IPS-NIHi11 (cell line): Measurements from ENCODE around the gene LIMCH1.

ENCODE experiments used
- DNase-seq: peaks from one replicate; pipeline ENCODE4 v3.0.0; 2012; ENCODE audit warnings: mixed read lengths, low spot score

LIMCH1 gene

DNA sequence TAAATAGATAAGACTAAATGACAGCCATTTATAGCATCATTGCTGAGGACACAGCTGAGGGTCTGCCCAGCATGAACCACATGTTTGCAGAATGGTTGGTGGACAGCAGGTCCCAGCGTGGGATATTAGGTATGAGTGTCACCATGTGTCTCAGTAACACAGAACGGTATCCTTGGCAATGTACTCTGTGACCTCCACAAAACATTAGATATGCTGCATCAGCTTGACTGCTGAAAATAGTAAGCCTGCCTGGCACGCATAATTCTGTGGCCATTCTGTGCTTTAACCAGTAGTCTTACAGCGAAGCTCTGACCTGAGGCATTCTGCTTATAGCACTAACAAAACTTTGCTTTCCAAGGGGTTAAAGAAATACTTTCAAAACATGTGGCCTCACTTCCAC is 32.0 kb downstream of the LIMCH1 start:
- DNase-seq = no peak

DNA sequence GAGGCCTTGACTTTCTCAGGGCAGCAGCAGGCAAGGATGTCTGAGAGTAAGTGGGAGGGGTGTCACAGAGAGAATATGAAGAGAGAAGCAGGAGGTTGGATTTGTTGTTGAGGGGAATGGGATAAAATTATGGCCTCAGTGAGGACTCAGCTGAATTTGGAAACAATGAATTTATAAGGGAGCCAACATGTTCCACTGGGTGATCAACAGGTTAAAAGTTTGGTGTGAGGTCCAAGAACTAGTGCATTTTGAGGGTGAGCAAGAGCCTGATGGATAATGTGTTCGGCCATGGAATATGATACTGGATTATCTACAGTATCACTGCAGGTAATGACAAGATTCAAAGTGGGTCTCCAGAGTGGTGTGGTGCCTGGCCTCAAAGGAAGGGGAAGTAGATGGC is 33.5 kb downstream of the LIMCH1 start:
- no peak for DNase-seq

DNA sequence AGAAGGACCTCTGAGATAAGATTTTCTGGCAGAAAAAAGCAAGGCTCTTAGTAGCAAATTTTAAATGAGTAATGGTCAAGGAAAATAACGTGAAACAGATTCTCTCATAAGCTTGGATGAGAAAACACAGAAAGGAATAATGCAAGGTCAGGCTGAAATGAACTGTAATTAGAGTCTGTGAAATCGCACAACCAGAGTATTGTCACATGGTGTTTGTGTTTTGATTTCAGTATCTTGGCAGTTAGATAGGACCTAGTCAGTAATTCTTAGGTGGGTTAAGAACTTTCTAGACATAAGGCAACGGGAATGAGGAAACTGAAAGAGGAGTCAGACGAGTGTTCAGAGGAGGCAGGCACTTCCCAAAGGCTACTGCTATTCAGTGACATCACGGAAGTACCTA is 34.6 kb downstream of the LIMCH1 start:
- no peak for DNase-seq

DNA sequence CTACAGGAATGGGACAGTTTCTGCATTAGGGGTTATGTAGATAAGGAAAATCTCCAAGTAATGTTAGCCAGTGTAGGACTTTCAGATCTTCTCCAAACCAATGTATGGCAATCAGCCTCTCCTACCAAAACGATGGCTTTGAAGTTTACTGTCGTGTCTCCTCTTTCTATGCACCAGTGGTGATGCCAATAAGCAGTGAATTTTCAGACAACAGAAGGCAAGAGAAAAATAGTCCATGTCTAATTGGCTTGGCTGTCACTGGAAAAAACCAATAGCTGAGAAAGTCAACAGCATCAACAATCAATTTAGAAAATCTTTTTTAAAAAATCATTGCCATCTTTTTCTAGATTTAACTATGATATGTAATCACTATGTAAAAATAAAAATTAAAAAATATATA is 35.0 kb downstream of the LIMCH1 start:
- DNase-seq = no peak

DNA sequence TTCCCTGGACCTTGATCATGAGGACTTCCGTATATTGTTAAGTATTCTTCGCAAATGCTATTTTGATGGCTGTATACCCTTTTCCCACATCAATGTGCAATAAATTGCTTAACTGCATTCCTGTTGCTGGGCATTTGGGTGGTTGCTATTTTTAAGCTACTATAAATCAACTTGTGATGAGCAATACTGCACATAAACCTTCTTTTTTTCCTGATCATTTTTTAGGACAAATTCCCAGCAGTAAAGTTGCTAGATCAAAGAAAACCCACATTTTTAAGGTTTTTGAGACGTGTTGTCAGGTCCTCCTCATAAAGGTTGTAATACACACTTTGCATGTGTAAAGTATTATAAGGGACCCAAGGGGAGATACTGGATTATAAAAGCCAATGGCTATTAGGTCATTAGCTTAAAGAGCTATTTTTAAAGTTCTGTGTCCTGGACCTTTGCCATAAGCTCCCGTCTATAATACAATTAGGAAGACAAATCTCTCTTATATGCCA is 35.6 kb downstream of the LIMCH1 start:
- DNase-seq = no peak

DNA sequence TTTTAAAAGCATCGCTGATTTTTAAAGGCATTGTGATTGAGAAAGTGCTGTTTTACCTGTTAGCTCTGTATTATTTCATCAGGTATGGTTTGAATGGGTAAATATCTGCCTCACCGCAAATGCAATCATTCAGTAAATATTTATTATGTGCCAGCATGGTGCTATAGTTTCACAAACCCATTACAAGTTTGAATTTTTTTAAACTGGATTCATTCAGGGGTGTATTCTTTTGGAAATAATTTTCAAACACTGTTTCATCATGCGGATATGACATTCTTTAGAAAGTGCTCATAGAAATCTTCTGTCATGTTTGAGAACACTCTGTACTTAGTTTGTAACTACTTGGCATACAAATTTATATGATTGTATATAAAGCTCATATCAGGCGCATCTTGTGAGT is 37.2 kb downstream of the LIMCH1 start:
- DNase-seq = no peak

DNA sequence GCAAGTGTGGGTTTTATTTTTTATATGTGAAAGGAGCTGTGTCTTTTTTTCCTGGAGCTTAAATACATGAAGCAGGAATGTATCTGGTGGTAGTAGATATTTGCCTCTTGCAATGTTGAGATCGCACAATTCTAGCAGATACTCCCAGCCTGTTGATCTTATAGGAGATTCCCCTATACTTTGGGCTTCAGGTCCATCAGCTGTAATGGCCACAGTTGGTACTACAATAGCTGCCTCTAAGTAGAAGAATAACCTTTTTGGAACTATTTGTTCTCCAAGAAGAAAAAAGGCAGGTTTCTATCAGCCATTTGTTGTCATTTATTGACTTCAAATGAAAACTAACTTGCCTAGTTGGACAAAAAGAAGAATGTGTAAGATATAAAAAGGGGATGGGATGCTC is 37.7 kb downstream of the LIMCH1 start:
- DNase-seq = no peak

DNA sequence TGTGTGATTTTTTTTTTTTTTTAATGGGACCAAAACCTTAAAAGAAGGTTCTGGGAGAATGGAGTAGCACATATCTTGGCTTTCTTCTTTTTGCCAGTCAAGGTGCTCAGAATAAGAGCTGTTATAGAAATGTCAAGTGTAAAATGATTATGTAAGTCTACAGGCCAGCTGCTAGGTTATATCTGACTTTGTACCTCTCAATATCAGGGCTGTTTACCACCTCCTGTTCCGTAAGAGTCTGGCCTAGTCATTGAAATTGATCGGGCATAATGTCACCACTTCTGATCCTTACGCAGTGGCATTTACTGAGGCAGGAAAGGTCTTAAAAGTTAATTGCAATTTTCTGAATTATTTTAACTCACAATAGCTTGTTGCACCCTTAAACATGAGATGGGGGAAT is 41.1 kb downstream of the LIMCH1 start:
- DNase-seq = no peak

DNA sequence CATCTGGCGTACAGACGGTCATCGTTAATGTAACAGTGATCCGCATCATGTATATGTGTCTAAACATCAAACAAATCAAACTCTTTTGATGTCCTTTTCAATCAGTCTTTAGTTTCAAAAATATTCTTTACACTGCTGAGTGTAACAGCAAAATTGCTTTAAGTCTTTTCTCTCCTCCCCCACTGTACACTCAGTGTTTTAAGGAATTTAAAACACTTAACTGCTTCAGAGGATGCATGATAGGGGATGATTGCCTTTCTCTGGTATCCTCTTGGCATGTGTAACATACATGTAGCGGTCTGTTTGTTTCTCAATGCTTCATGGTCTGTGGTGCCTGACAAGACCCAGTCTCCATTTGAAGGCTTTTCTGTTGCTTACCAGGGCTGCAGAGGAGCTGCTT is 41.6 kb downstream of the LIMCH1 start:
- DNase-seq = no peak

DNA sequence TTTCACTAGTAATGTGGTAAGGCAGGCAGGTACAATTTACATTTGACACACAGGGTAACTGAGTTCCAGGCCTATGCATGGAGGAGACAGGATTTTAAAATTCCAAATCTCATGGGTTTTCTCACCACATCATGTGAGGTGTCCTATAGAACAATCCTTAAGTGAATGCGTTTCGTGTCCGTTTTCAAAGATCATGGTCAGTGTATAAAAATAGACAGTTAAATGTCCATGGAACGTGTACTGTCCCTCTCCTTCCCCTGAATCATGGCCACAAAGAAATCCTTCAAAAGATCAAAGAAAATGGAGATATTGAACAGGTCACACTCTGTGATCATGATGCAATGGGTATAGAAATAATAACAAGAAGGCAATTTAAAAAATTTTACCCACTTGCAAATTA is 42.0 kb downstream of the LIMCH1 start:
- no peak for DNase-seq

DNA sequence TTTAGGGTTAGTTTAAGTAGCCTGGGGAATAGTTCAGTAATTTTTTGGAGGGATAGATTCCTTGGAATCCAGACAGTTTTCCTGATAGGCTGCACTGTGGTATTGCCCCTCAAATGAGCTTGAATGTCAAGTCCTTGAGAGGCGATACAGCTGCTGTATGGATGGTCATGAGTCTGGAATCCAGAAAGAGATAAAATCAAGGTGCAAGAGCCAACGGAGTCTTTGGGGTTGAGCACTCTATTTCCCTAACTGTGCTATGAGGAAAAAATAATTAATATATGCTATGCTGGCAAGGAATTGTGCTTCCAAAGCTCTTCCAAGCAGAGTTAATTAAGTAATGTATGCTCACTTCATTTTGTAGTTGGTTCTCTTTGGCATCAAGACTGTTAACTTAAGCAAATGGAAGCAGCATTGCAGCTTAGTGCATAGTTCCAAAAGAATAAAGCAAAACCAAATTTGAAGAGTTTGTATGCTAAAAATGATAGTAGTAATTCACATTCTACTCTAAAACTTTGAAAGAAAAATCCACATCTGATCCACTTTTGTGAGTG is 48.8 kb downstream of the LIMCH1 start:
- no peak for DNase-seq

DNA sequence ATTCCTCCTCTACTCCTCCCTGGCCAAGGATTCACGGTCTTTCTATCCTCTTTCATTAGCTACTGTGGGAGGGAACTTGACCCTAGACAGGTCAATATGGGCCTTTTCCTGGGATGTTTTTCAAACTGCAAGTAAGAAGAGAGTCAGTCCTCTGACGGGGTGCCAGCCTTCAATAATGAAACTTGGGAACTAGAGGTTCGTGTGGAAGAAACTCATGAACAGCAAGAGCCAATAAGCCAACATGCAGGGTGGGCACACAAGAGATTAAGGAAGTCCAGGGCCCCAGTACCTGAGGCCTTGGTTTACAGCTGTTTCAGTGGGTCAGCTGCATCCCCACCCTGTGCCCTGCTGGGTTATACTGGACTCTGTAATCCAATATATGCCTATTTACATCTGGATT is 49.3 kb downstream of the LIMCH1 start:
- DNase-seq = no peak

DNA sequence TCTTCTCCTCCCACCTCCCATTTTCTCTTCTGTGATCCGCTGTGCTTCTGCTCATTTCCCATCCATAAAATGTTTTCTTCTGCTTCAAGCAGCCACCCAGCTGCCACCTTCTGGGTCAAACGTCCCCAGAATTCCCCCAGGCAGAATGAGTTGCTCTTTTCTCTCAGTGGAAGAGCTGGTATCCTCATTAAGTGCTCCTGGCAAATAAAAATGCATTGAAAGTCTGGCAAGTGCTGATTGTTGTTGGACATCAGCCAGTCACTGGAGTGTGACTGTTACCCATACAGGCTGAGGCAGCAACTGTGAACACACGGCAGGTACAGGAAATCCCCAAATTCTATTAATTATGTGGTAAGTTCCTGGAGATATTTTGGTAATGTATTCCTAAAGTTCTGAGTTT is 52.6 kb downstream of the LIMCH1 start:
- DNase-seq = peak; percentile 28

DNA sequence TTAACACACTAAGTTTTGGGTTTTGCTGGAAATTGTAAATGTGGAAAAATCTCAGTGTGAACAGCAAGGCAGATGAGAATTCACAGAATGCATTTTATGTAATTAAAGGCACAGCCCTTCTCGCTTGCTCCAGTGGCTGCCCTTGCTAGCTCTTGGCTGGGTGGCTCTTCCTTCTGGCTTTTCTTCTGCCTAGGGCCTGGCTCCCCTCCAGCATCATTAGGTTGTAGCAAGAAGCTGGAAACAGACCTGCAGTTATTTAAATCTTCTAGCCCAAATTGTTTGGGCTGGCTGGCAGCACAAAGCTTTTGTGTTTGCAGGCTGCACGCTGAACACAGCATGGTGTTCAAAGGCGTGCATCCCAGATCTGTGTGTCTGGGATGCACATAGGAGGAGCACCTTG is 56.5 kb downstream of the LIMCH1 start:
- DNase-seq = no peak

DNA sequence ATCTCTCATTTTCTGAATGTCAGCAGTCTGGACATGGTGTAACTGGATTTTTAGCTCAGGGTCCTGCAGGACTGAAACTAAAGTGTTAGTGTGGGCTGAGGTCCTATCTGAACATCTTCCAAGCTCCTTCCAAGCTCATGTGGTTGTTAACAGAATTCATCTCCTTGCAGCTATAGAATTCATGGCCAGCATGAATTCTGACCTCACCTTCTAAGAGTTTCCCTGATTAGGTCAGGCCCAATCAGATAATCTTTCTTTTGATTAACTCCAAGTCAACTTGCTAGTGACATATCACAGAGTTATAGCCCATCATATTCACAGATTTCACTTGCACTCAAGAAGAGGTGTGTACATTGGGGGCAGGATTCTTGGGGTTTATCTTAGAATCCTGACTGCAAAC is 59.5 kb downstream of the LIMCH1 start:
- DNase-seq = no peak

DNA sequence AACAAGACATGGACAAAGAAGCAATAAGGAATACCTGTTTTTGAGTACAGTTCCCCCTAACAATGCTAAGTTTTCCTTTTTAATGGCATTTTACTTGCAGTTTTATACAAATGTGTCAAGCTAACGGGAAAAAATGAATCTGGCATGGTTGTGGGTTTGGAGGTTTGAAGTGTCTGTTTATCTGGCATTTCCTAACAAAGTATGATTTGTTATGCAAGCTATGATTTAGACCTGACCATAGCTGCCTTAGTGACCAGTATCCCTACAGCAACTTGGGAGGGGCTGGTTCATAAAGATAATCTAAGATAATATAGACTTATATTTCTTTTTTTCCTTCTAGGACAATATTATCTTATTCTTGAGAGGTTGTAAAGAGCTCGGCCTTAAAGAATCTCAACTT is 60.6 kb downstream of the LIMCH1 start:
- DNase-seq = no peak

DNA sequence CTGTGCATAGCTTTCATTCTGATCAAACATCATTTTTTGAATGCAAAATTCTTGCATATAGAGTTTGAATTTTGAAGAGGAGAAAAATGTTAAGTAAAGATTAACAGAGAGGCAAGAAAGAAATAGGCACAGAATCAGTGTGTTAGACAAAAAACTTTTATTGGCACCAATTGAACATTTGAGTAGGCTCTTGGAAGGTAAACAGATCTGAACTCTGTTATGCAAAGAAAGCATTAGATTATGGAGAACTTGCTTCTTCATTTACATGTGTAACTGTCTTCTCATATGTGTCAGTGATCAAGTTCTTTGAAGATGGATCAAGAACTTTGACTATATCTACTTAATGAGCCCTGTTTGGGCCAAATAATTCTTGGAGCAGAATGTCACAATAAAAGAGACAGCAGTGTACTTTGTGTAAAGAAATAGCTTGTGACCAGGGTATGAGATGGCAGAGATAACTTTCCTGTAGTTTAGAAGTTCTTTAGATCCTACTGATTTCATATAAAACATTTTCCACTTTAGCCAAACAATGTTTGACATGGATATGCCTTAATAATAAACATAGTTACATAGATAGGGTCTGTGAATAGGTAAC is 61.3 kb downstream of the LIMCH1 start:
- DNase-seq = no peak

DNA sequence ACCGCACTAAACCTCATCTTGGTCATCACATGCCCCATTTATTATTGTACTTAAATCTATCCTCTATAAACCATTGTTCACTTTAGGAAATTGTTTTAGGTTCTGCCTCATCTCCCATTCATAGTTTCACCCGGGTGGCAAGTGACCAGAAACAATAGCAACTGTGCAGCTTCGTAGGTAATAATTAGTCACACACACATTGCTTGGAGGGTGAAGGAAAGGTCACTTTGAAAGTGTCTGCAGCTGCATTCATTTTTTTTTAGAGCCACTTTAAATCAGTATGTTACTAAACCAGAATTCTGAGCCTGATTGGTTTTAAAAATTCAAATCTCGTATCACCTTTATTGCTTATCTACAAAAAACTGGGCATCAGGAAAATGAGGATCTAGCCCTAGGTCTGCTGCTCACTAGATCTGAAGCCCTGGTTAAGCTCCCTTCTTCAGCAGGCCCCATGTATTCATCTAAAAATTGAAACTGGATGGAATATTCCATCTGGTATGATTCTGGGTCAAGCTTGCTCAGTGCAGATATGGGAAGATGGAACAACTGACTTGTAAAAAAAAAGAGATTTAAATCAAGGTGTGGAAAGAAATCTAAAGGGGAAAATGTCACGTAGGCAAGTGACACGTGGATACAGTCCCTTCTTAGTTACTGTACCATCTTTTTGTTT is 62.4 kb downstream of the LIMCH1 start:
- no peak for DNase-seq

DNA sequence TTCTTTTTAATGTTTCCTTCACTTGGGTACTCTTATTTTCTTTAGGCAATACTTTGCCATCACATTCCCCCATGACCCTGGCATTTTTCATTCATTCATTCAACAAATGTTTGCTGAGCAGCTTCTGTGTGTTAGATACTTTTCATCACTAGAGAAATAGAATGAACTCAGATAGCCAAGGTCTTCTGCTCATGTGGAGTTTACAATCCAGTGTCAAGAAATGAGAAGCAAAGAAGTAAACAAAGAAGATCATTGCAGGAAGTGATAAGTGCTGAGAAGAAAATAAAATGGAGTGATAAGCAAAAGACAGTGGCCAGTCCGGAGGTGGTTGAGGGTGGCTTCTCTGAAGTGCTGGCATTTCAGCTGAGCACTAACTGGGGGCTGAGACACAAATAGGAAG is 63.1 kb downstream of the LIMCH1 start:
- DNase-seq = no peak

DNA sequence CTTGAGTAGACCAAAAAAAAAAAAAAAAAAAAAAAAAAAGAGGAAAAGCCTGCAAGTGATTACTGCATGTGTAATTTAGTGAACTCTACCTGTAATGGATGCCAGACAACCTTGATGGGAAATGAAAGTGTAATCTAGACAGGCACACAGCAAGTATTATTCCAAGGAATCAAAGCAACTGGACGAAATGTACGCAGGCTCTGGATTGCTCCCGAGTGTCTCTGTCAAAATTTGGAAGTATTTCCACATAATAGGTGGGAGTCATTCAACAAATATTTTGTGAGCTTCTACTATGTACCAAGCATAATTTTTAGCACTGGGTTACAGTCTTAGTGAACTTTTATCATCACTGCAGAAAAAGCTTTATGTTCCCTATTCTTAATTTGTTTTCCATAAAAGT is 64.2 kb downstream of the LIMCH1 start:
- DNase-seq = no peak

DNA sequence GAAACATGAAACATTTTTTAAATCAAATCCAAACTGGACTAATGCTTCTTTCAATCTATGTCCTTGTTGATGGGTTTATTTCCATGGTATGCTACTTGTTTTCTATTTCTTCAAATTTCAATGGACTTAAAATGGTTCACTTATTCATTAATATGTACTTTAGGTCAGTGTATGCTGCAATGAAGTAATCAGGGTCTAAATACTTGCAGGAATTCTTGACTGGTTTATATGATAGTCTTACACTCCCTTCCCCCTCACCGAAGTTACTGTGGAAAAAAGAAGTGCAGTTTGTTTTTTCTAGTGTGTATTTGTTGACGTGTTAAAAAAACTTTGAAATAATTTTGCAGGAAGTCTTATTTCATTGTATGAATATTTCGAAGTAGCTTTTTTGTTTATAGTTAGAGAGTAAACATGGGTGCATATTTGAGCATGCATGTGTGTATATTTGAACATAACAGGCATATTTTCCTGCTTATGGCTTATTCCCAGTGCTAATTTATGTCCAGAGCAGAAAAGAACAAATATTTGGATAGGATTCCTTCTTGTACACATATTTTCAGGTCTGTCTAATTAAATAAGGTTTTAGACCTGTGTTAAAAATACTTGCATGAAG is 65.0 kb downstream of the LIMCH1 start:
- DNase-seq = no peak

DNA sequence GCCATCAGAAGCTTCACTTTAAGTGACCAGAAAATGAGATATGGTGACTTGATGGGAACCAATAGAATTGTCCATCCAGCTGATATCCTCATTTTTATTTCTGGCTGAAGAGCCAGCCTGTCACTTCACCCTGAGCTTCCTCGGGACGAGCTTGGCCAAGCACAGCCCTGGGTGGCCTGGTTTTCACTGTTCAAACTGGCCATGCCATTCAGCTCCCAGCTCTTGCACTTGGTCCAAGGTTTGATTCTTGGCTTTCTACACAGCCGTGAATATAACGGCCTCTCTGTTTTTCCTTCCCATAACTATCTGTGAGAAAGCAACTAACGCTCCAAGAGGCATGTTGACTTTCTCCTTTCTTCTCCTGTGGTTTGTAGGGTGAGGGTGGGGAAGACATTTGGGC is 71.9 kb downstream of the LIMCH1 start:
- DNase-seq = no peak

DNA sequence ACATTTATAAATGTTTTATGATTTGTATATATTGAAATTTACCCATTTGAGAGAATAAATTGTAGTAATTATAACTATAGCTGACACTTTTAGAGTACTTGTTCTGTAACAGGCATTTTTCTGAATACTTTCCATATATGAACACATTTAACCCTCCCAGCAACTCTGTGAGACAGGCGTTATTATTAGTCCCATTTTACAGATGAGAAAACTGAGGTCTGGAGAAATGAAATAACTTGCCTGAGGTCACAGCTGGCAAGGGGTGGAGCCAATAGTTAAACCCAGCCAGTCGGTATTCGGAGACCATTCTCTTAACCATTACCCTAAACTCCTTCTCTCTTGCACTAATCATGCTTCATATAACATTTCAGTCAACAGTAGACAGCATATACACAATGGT is 72.5 kb downstream of the LIMCH1 start:
- DNase-seq = no peak
